ENCODE measurements around the gene BPTF. TPM values are rescaled to one million over a fixed set of nuclear protein-coding genes. Genes with fewer than 3 reads are reported as not detected.

The BPTF gene
- total RNA-seq, 1 donor from 2014 or later, result 129 TPM

GRCh38 chr17:68006797-68007196 is 181.5 kb downstream of the BPTF start:
- Mint-ChIP-seq H3K4me1 (peaks cover 3% of the 10 kb centered on the region), H3K27ac (no peak overlapping the region), H3K4me3 (no peak overlapping the region), H3K36me3 (no peaks in the 10 kb centered on the region), H3K27me3 (ENCODE audit: insufficient read depth, low read depth) (peaks cover 4% of the 10 kb centered on the region), H3K9me3 (no peaks in the 10 kb centered on the region)
- Histone ChIP-seq H3K4me1 (no peaks in the 10 kb centered on the region), H3K79me2 (ENCODE audit: low read depth) (no peaks in the 10 kb centered on the region), H3K9me3 (ENCODE audit: low read depth) (no peaks in the 10 kb centered on the region), H3K36me3 (no peaks in the 10 kb centered on the region), H3K9ac (no peak overlapping the region), H4K20me1 (ENCODE audit: low read depth) (no peaks in the 10 kb centered on the region), H3K27ac (no peak overlapping the region), H3K4me3 (no peak overlapping the region), H3K27me3 (no peaks in the 10 kb centered on the region), H2AFZ (replicated peaks) (no peak overlapping the region), H3F3A (ENCODE audit: low read depth) (peaks cover 2% of the 10 kb centered on the region), H3K4me2 (no peak overlapping the region)
- no peak for DNase-seq (ENCODE audit: low spot score)
- no peak for TF ChIP-seq EZH2phosphoT487 (IDR thresholded peaks at IDR 0.05)
- TF ChIP-seq CTCF (IDR thresholded peaks at IDR 0.05), result no peak
- TF ChIP-seq EZH2 (IDR thresholded peaks at IDR 0.05), result no peak

GRCh38 chr17:68011199-68011665 is 185.9 kb downstream of the BPTF start:
- Histone ChIP-seq H3K9ac (no peak overlapping the region), H4K20me1 (ENCODE audit: low read depth) (no peaks in the 10 kb centered on the region), H3K79me2 (ENCODE audit: low read depth) (no peaks in the 10 kb centered on the region), H3K27me3 (no peaks in the 10 kb centered on the region), H3F3A (ENCODE audit: low read depth) (no peaks in the 10 kb centered on the region), H2AFZ (replicated peaks) (no peak overlapping the region), H3K4me1 (no peaks in the 10 kb centered on the region), H3K9me3 (ENCODE audit: low read depth) (no peaks in the 10 kb centered on the region), H3K4me2 (no peak overlapping the region), H3K36me3 (no peaks in the 10 kb centered on the region), H3K27ac (no peak overlapping the region), H3K4me3 (no peak overlapping the region)
- Mint-ChIP-seq H3K9me3 (no peaks in the 10 kb centered on the region), H3K36me3 (no peaks in the 10 kb centered on the region), H3K27ac (no peak overlapping the region), H3K4me1 (no peaks in the 10 kb centered on the region), H3K4me3 (peak overlapping the region; percentile 16), H3K27me3 (ENCODE audit: insufficient read depth, low read depth) (peaks cover 4% of the 10 kb centered on the region)
- DNase-seq (ENCODE audit: low spot score), result peak; percentile 66
- TF ChIP-seq EZH2 (IDR thresholded peaks at IDR 0.05) (no peak), CTCF (IDR thresholded peaks at IDR 0.05) (peak; percentile 66)

- H3K36me3 ChIP-seq, result no peaks in the 10 kb centered on the region
- Mint-ChIP-seq H3K4me1 (peaks cover 5% of the 10 kb centered on the region), H3K27ac (no peak overlapping the region), H3K9me3 (no peaks in the 10 kb centered on the region), H3K4me3 (no peak overlapping the region), H3K36me3 (no peaks in the 10 kb centered on the region), H3K27me3 (ENCODE audit: insufficient read depth, low read depth) (peaks cover 4% of the 10 kb centered on the region)
- TF ChIP-seq EZH2phosphoT487 (IDR thresholded peaks at IDR 0.05) (no peak), EZH2 (IDR thresholded peaks at IDR 0.05) (no peak), CTCF (IDR thresholded peaks at IDR 0.05) (no peak)
- no peaks in the 10 kb centered on the region for H3K79me2 ChIP-seq (ENCODE audit: low read depth)
- H3K27me3 ChIP-seq, result no peaks in the 10 kb centered on the region
- no peaks in the 10 kb centered on the region for H3K4me1 ChIP-seq
- H3F3A ChIP-seq (ENCODE audit: low read depth), result no peaks in the 10 kb centered on the region
- H3K27ac ChIP-seq, result no peak overlapping the region
- H2AFZ ChIP-seq (replicated peaks), result no peak overlapping the region
- no peak overlapping the region for H3K4me2 ChIP-seq
- H3K9me3 ChIP-seq (ENCODE audit: low read depth), result no peaks in the 10 kb centered on the region
- no peaks in the 10 kb centered on the region for H4K20me1 ChIP-seq (ENCODE audit: low read depth)
- no peak overlapping the region for H3K4me3 ChIP-seq
- H3K9ac ChIP-seq, result no peak overlapping the region
- no peak for DNase-seq (ENCODE audit: low spot score)
Observed at GRCh38 chr17:68013385-68013784, 188.1 kb downstream of the BPTF start.
